Measurements from ENCODE around the gene GNAZ. TPM values are rescaled to one million over a fixed set of nuclear protein-coding genes. Genes with fewer than 3 reads are reported as not detected.

The GNAZ gene
- total and polyA plus RNA-seq, 12 donors: 1.3 to 4.2 (median 2.3) TPM

DNA sequence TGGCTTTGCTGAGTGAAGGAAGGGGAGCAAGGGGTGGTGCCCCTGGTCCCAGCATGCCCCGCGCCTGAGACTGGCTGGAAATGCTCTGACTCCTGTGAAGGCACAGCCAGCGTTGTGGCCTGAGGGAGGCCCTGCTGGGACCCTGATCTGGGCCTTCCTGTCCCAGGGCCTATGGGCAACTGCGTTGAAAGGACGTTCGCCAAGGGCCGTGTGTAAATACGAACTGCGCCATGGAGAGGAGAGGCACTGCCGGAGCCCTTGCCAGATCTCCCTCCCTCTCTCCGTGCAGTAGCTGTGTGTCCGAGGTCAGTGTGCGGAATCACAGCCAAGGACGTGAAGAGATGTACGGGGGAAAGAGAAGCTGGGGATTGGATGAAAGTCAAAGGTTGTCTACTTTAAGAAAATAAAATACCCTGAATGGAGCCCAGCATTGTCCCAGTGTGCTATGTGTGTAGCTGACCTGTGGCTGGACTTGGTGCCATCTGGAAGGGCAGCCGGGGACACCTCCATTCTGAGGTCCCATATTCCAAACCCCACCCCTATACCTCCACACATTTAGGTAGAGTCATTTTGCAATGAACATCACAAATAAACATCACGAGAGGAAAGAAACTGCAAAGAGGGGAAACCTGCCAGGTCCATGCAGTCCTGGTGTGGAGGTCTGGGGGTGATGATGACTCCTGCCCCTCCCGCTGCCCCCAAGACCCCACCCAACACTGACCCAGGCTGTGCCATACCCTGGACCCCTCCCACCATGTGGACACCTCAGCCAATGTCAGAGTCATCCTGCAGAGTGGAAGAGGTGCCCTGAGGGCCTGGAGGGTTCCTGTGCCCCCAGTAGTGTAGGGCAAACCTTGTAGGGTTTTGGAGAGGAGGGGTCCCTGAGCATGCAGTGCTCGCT is 54.5 kb downstream of the GNAZ start:
- peaks cover 0 to 8% (median 0%) of the 10 kb centered on the region in 9 donors for H3K36me3 ChIP-seq
- no peaks in the 10 kb centered on the region for H3K27me3 ChIP-seq
- no peak for DNase-seq
- H3K27ac ChIP-seq: no peak overlapping the region
- peaks cover 0 to 15% (median 9%) of the 10 kb centered on the region in 9 donors for H3K4me1 ChIP-seq
- no peak overlapping the region for H3K4me3 ChIP-seq
- no peak for ATAC-seq
- no peak for TF ChIP-seq CTCF (IDR thresholded peaks at IDR 0.05)
- intact Hi-C loops (cut with DNase I): loop anchor here in 4 of 10 donors (10.0 kb wide), 4 partner anchors 270 to 780 kb away; no protein-coding TSS in a partner anchor
- no peaks in the 10 kb centered on the region for H3K9me3 ChIP-seq
- 77 to 83% methylated on average over 19 of the region's 19 CpGs for WGBS, 2 donors

- 89 to 90% methylated on average over 18 of the region's 18 CpGs for WGBS, 2 donors
- DNase-seq: no peak
- no peaks in the 10 kb centered on the region for H3K9me3 ChIP-seq
- no peaks in the 10 kb centered on the region for H3K27me3 ChIP-seq
- peaks cover 0 to 11% (median 7%) of the 10 kb centered on the region in 9 donors for H3K4me1 ChIP-seq
- no peak overlapping the region for H3K27ac ChIP-seq
- no peak overlapping the region for H3K4me3 ChIP-seq
- peaks cover 0 to 8% (median 0%) of the 10 kb centered on the region in 9 donors for H3K36me3 ChIP-seq
- TF ChIP-seq CTCF (IDR thresholded peaks at IDR 0.05): no peak
- intact Hi-C loops (cut with DNase I): loop anchor here in 4 of 10 donors (10.0 kb wide), 4 partner anchors 271 to 781 kb away; no protein-coding TSS in a partner anchor
- no peak for ATAC-seq
These were observed 55.3 kb downstream of the GNAZ start for GRCh38 chr22:23125512-23126103.

DNA sequence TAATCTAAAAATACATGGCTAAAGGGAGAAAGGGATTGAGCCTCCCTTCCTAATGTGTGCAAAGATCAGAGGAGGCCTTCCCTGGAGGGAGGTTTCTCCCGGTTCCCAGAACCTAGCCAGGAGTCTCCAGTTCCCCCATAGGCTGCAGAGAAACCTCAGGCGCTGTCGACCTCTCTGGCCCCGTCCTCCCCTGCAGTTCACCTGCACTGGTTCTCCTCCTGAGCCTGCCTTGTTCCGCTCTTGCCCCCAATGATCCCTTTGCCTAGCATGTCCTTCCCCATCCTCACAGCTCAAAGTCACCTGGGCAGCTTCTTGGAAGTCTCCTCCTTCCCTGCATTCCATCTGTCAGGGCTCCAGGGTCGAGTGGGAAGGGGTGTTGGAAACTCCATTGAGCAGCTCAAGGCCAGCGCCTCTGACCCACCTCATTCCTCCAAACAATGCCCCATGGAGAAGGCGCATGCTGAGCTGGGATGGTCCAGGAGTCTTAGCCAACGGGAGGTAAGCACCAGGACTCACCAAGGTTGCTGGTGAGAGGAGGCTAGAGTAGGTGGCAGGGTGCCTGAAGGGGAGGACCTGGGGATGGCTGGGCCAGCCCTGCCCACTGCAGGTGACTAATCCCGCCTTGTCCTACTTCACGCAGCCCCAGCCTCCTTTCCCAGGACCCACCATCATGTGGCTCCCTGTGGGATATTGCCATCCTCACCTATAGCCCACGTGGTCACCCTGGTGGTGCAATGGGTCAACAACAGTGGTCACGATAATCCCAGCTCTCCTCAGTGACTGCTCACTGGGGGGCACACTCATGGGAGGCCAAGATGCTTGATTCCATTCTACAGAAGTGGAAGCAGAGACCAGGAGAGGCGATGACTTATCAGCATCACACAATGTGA is 56.1 kb downstream of the GNAZ start:
- no peak overlapping the region for H3K27ac ChIP-seq
- peaks cover 0 to 3% (median 0%) of the 10 kb centered on the region in 7 donors for H3K27me3 ChIP-seq
- WGBS, 2 donors: 87 to 89% methylated on average over 14 of the region's 14 CpGs
- H3K4me1 ChIP-seq: peaks cover 0 to 11% (median 7%) of the 10 kb centered on the region in 9 donors
- no peaks in the 10 kb centered on the region for H3K9me3 ChIP-seq
- ATAC-seq: no peak
- no peak for TF ChIP-seq CTCF (IDR thresholded peaks at IDR 0.05)
- H3K4me3 ChIP-seq: no peak overlapping the region
- no peak for DNase-seq
- H3K36me3 ChIP-seq: peaks cover 0 to 8% (median 0%) of the 10 kb centered on the region in 9 donors
- intact Hi-C loops (cut with DNase I): loop anchor here in 4 of 10 donors (10.0 kb wide), 4 partner anchors 272 to 782 kb away; no protein-coding TSS in a partner anchor
